Skeletal muscle tissue (tissue), 4 donors: ENCODE data around the gene FAF1. TPM values are rescaled to one million over a fixed set of nuclear protein-coding genes. Genes with fewer than 3 reads are reported as not detected.
"Not testable (repeated sequence)": the region's sequence is repeated elsewhere in the genome, so short reads cannot be mapped to it uniquely, and the experiment has no call there.

Source experiments
- H3K27ac ChIP-seq: one replicate; pipeline ENCODE4 v1.7.0; 2013; ENCODE audit warnings: mild to moderate bottlenecking, low read depth, low read length, inconsistent platforms
- H3K27me3 ChIP-seq, 3 donors: one replicate each; pipeline ENCODE4 v1.7.0; 2013; ENCODE audit warnings: low read length in 3 of 3; ENCODE audit not compliant: control insufficient read depth in 3 of 3, insufficient read depth in 3 of 3
- H3K36me3 ChIP-seq, 3 donors: one replicate each; pipeline ENCODE4 v1.7.0; 2013; ENCODE audit warnings: low read length in 3 of 3; ENCODE audit not compliant: control insufficient read depth in 3 of 3, insufficient read depth in 3 of 3
- H3K4me1 ChIP-seq, 3 donors: one replicate each; pipeline ENCODE4 v1.7.0; 2013; ENCODE audit warnings: low read length in 3 of 3, mild to moderate bottlenecking in 3 of 3; ENCODE audit not compliant: control insufficient read depth in 3 of 3, insufficient read depth in 3 of 3
- H3K4me3 ChIP-seq, 3 donors: one replicate each; pipeline ENCODE4 v1.7.0; 2013; ENCODE audit warnings: low read length in 3 of 3
- H3K9ac ChIP-seq, 3 donors: one replicate each; pipeline ENCODE4 v1.7.0; 2013; ENCODE audit warnings: low read length in 3 of 3, mild to moderate bottlenecking in 3 of 3, moderate library complexity in 2 of 3, low read depth in 1 of 3
- H3K9me3 ChIP-seq, 3 donors: one replicate each; pipeline ENCODE4 v1.7.0; 2013; ENCODE audit warnings: low read length in 3 of 3; ENCODE audit not compliant: control insufficient read depth in 3 of 3
- total RNA-seq: library from RNA; depleted of rRNA; stranded (reverse); fragments of >200 nt; gene quantifications from one replicate; pipeline ENCODE4 v1.2.3, GENCODE V29; 2014
- donor health status: Osteomylitis.

The FAF1 gene
- total RNA-seq, 1 donor from 2014 or later = 41.2 TPM

GRCh38 chr1:50967416-50968157 is 7.5 kb upstream of the FAF1 start:
- H3K27me3 ChIP-seq = no peaks in the 10 kb centered on the region
- H3K4me1 ChIP-seq = peaks cover 0 to 23% (median 12%) of the 10 kb centered on the region in 3 donors
- no peaks in the 10 kb centered on the region for H3K9me3 ChIP-seq
- peak overlapping the region; percentile 96 for H3K27ac ChIP-seq
- H3K9ac ChIP-seq = peak overlapping the region; percentile 34 to 95 (median 95)
- peak overlapping the region; percentile 95 to 99 (median 98) for H3K4me3 ChIP-seq
- no peaks in the 10 kb centered on the region for H3K36me3 ChIP-seq

GRCh38 chr1:50966991-50967390 is 6.9 kb upstream of the FAF1 start:
- no peaks in the 10 kb centered on the region for H3K36me3 ChIP-seq
- H3K27me3 ChIP-seq = no peaks in the 10 kb centered on the region
- peak overlapping the region; percentile 34 to 95 (median 95) for H3K9ac ChIP-seq
- H3K9me3 ChIP-seq = no peaks in the 10 kb centered on the region
- peak overlapping the region; percentile 96 for H3K27ac ChIP-seq
- H3K4me1 ChIP-seq = peaks cover 0 to 23% (median 12%) of the 10 kb centered on the region in 3 donors
- peak overlapping the region in 2 of 3 donors; percentile 98 to 99 for H3K4me3 ChIP-seq

DNA sequence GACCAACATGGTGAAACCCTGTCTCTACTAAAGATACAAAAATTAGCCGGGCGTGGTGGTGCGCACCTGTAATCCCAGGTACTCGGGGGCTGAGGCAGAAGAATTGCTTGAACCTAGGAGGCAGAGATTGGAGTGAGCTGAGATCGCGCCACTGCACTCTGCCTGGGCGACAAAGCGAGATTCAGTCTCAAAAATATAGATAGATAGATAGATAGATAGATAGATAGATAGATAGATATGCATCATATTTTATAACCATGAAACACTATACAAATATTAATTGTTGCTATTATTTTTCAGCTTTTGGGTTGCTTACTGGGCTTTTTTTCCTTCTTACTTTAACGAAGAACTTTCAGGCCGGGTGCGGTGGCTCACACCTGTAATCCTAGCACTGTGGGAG is 4.8 kb upstream of the FAF1 start:
- Histone ChIP-seq H3K4me3 (no peak overlapping the region), H3K9me3 (no peaks in the 10 kb centered on the region), H3K27ac (no peak overlapping the region), H3K4me1 (peaks cover 4 to 11% (median 9%) of the 10 kb centered on the region in 3 donors), H3K36me3 (no peaks in the 10 kb centered on the region), H3K27me3 (no peaks in the 10 kb centered on the region), H3K9ac (no peak overlapping the region)

DNA sequence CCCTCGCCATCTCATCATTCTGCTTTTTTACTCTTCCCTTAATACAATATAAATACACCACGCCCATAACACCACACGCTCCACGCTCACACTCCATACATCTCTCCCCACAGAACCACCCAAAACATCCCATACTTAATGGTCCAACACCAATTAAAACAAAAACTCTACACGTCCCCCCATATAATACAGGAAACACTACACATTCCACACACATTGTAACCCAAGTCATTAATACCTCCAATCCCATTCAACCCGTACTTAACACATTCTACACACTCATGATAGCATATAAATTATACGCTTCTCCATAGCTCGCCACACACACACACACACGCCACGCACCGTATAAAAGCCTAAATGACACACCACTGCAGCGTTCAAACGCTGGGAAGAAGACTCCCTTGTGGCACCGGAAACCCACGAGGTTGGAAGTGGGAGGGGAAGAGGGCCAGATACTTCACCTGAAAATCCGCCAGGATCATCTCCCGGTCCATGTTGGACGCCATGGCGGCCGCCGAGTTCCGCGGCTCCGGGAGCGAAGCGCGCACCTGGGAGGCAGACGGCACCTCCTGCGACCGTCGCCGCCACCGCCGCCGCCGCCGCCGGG is 659 bp downstream of the FAF1 start:
- Histone ChIP-seq H3K36me3 (no peaks in the 10 kb centered on the region), H3K27me3 (no peaks in the 10 kb centered on the region), H3K9ac (peak overlapping the region; percentile 81 to 95 (median 95)), H3K9me3 (no peaks in the 10 kb centered on the region), H3K27ac (peak overlapping the region; percentile 89), H3K4me3 (peak overlapping the region; percentile 94 to 98 (median 98)), H3K4me1 (peaks cover 8 to 13% (median 9%) of the 10 kb centered on the region in 3 donors)

- no peaks in the 10 kb centered on the region for H3K36me3 ChIP-seq
Observed at GRCh38 chr1:50955116-50955515, 5.0 kb downstream of the FAF1 start.

DNA sequence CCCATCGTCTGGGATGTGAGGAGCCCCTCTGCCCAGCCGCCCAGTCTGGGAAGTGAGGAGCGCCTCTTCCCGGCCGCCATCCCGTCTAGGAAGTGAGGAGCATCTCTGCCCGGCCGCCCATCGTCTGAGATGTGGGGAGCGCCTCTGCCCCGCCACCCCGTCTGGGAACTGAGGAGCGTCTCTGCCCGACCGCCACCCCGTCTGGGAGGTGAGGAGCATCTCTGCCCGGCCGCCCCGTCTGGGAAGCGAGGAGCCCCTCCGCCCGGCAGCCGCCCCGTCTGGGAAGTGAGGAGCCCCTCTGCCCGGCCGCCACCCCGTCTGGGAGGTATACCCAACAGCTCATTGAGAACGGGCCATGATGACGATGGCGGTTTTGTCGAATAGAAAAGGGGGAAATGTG is 7.5 kb downstream of the FAF1 start:
- not testable (repeated sequence) for H3K9ac ChIP-seq, H3K4me3 ChIP-seq

More at GRCh38 chr1:50955116-50955515, 5.0 kb downstream of the FAF1 start:
- Histone ChIP-seq H3K27me3 (no peaks in the 10 kb centered on the region), H3K9ac (no peak overlapping the region), H3K27ac (no peak overlapping the region), H3K4me1 (peaks cover 5 to 13% (median 9%) of the 10 kb centered on the region in 3 donors), H3K9me3 (no peaks in the 10 kb centered on the region), H3K4me3 (no peak overlapping the region)

DNA sequence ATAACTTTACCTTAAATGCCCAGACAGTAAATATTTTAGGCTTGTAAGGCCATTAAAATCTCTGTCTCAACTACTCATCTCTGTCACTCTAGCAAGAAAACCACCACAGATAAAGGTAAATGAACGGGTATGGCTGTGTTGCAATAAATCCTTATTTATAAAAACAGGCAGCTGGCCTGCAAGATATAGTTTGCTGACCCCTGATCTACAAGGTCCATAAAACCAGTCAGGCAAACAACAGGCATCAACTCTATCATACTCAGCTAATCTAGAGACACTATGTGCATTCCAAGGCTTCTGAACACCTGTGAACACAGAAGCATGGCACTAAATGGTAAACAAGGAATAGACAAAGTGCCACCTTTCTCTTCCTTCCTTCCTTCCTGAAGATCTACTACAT is 9.7 kb downstream of the FAF1 start:
- H3K9me3 ChIP-seq = no peaks in the 10 kb centered on the region
- H3K9ac ChIP-seq = no peak overlapping the region
- H3K4me1 ChIP-seq = peaks cover 0 to 6% (median 5%) of the 10 kb centered on the region in 3 donors
- H3K27ac ChIP-seq = no peak overlapping the region
- no peak overlapping the region for H3K4me3 ChIP-seq
- no peaks in the 10 kb centered on the region for H3K27me3 ChIP-seq
- no peaks in the 10 kb centered on the region for H3K36me3 ChIP-seq

More for the DNA sequence above, 7.5 kb downstream of the FAF1 start:
- H3K4me1 ChIP-seq, H3K27me3 ChIP-seq, H3K36me3 ChIP-seq, H3K27ac ChIP-seq, H3K9me3 ChIP-seq: not testable (repeated sequence)

DNA sequence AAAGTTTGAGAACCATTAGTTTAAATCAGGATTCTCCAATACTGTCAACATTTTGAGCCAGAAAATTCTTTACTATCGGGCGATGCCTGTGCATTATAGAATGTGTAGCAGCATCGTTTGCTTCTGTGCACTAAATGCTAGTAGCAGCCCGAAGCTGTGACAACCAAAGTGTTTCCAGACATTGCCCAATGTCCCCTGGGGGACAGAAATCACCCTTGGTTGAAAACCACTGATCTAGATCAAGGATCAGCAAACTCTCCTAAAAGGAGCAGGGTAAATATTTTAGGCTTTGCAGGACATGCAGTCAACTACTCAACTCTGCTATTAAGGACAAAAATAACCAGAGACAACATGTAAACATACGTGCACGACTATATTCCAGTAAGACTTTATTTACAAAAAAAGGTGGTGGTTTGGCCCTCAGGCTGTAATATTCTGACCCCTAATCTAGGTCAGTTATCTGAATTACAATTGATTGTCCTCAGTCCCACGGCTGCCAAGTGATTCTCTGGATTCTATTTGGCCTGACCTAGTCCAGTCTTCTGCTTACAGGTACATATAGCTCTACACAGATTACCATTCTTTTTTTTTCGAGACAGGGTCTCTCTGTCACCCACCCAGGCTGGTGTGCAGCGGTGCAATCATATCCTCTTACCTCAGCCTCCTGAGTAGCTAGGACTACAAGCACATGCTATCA is 10.6 kb downstream of the FAF1 start:
- no peaks in the 10 kb centered on the region for H3K36me3 ChIP-seq
- H3K27me3 ChIP-seq = no peaks in the 10 kb centered on the region
- peaks cover 0 to 8% (median 5%) of the 10 kb centered on the region in 3 donors for H3K4me1 ChIP-seq
- H3K9ac ChIP-seq = no peak overlapping the region
- H3K27ac ChIP-seq = no peak overlapping the region
- H3K4me3 ChIP-seq = no peak overlapping the region
- H3K9me3 ChIP-seq = no peaks in the 10 kb centered on the region

- Histone ChIP-seq H3K9ac (no peak overlapping the region), H3K4me3 (no peak overlapping the region), H3K4me1 (peaks cover 0 to 3% (median 3%) of the 10 kb centered on the region in 3 donors), H3K36me3 (no peaks in the 10 kb centered on the region), H3K27me3 (no peaks in the 10 kb centered on the region), H3K9me3 (no peaks in the 10 kb centered on the region), H3K27ac (no peak overlapping the region)
Observed at GRCh38 chr1:50942334-50942733, 17.7 kb downstream of the FAF1 start.

- no peaks in the 10 kb centered on the region for H3K27me3 ChIP-seq
- H3K9me3 ChIP-seq = no peaks in the 10 kb centered on the region
- H3K4me3 ChIP-seq = no peak overlapping the region
- no peak overlapping the region for H3K9ac ChIP-seq
- H3K27ac ChIP-seq = no peak overlapping the region
- peaks cover 0 to under 1% (median 0%) of the 10 kb centered on the region in 3 donors for H3K4me1 ChIP-seq
- H3K36me3 ChIP-seq = no peaks in the 10 kb centered on the region
Observed at GRCh38 chr1:50940291-50940690, 19.8 kb downstream of the FAF1 start.
